NCI-H2081 (cell line): Measurements from ENCODE around the gene CCDC80.

Experiments used
- DNase-seq, 2 experiments: peaks; one replicate each; lab custom pipeline; 2025; lab: John Stamatoyannopoulos, UW

CCDC80 gene

DNA sequence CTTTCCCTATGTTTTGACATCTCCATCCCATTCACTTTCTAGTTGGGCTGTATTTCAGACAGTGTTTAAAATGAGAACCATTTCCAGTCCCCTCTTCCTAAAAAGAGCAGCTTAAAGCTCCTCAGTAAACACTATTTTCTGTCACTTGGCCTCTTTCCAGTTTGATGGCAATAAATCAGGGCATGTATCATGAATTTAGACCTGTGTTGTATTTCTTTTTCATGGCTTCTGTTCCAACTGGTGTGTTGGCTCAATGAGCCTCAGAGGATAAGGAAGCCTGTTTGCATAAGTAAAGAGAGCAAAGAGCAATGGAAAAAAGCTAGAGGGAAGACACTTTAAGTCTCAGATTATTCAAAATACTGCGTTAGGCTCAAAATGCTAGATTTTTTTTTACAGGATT lies 7.2 kb downstream of the CCDC80 start:
- peak; percentile 16 to 44 for DNase-seq

GRCh38 chr3:112633191-112633590 lies 7.8 kb downstream of the CCDC80 start:
- no peak for DNase-seq

GRCh38 chr3:112632596-112632995 lies 8.3 kb downstream of the CCDC80 start:
- no peak for DNase-seq

- DNase-seq = no peak
These were observed 9.7 kb downstream of the CCDC80 start for GRCh38 chr3:112631257-112631656.

DNA sequence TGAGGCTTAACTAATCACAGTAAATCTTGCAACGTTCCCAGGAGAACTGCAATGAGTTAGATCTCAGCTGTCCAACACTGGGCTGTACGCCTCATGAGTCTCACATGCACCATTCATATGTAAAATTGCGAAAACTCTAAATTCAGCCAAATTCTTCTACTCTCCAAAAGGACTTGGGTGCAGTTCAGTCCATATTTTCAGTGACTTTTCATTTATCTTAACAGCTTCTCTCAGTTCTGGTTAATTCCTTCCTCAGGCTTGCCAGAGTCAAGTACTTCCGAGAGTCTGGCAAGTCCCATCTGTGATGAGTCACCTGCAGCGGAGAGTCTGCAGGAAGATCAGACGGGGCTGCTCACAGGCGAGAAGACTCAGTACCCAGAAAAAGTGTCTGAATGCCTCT lies 11.5 kb downstream of the CCDC80 start:
- DNase-seq = no peak

DNA sequence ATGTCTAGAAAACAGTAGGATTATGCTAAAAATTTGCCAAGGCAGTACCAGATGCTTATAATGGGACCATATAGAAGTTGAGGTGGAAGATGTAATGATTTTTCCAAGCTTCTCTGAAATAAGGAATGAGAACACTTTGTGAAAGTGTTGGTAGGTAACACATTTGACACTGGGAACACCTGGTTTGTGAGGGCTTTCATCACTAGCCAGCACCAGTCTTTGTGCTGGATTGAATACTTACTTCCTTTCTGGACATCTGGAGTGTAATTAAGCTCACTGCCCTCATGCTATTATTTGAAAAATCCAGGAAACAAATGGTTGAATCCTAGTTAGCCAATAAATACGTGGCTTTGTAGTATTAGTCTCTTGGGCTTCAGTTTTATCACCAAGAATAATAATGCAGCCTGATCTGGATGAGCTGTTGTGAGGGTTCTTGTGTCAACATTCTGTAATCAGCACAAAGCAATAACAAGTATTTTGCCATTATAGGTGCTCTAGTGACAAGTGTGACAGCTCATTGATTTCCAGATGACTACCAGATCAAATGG lies 12.9 kb downstream of the CCDC80 start:
- peak; percentile 19 to 72 for DNase-seq

DNA sequence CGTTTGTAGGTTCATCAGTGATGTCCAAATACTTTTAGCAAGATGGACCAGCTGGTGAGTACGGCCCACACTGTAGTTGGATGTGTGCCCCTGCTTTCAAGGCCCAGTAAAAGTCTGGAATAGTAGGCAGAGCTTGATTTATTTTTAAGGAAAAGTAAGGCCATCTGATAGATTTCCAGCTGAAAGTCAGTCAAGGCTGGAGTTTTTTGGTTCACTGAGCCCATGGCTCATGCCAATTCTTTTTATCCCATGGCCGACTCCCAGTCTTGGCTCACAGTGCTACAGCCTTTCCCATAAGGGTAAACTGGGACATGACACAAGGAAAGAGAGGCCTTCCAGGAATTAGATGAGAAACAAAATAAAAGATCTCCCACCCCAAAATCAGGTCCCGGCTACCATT lies 13.5 kb downstream of the CCDC80 start:
- no peak for DNase-seq

- no peak for DNase-seq
These were observed 17.2 kb downstream of the CCDC80 start for GRCh38 chr3:112623717-112624116.

- no peak for DNase-seq
These were observed 17.7 kb downstream of the CCDC80 start for GRCh38 chr3:112623213-112623612.

- no peak for DNase-seq
These were observed 21.6 kb downstream of the CCDC80 start for GRCh38 chr3:112619295-112619694.

DNA sequence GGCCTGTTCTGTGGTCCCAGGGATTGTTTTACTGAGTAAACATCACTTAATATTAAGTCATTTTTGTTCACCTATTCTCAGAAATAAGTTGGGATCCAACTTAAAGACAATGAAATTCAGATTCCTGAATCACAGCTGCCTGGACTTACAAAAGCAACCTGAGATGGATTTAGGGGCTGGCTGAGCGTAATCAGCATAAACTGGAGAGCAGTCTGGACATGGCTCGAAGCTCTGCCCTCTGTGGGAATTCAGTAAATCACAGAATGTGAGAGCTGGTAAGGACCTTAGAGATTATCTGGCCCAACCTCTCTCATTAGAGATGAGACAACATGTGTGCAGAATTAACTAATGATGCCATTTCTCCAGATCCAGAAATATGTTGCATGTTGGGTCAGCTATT lies 23.7 kb downstream of the CCDC80 start:
- no peak for DNase-seq

GRCh38 chr3:112615989-112616731 lies 24.8 kb downstream of the CCDC80 start:
- DNase-seq = no peak

- DNase-seq = no peak
These were observed 29.0 kb downstream of the CCDC80 start for GRCh38 chr3:112611752-112612515.

- DNase-seq = no peak
These were observed 30.8 kb downstream of the CCDC80 start for GRCh38 chr3:112610121-112610520.

DNA sequence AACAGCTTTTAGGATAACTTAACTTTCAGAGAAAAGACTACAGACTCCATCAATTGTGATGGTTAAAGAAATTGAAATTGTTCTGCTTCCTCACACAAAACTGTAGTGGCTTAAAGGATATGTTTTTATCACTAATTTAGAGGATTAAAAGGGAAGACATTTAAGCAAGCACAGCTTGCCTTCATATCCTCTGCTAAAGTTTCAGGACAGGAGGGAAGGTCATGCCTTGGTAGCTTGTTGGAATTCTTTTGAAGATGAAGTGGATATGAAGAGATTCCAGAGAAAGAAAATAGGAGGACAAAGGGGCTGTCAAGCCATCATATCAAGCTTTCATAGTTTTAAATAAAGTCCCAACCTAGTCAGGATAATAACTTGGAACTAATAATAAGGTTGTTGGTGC lies 33.1 kb downstream of the CCDC80 start:
- no peak for DNase-seq

- no peak for DNase-seq
These were observed 34.8 kb downstream of the CCDC80 start for GRCh38 chr3:112606098-112606497.

GRCh38 chr3:112605285-112605684 lies 35.7 kb downstream of the CCDC80 start:
- DNase-seq = peak; percentile 14 to 39

DNA sequence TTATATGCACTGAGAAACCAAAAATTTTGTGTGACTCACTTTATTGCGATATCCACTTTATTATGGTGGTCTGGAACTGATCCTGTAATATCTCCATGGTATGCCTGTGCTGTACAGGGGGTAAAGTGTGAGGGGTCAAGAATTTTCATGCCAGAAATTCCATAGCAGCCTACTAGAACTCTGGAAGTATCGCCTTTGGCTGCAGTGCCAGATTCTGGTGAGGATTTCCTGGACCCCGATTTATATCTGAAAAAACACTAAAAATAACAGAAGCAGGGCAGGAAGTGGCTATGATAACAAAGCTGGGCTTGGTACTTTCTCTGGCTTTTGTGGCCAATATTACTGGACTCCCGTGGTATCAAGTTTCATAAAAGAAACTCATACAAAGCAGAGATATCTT lies 36.4 kb downstream of the CCDC80 start:
- DNase-seq = no peak

DNA sequence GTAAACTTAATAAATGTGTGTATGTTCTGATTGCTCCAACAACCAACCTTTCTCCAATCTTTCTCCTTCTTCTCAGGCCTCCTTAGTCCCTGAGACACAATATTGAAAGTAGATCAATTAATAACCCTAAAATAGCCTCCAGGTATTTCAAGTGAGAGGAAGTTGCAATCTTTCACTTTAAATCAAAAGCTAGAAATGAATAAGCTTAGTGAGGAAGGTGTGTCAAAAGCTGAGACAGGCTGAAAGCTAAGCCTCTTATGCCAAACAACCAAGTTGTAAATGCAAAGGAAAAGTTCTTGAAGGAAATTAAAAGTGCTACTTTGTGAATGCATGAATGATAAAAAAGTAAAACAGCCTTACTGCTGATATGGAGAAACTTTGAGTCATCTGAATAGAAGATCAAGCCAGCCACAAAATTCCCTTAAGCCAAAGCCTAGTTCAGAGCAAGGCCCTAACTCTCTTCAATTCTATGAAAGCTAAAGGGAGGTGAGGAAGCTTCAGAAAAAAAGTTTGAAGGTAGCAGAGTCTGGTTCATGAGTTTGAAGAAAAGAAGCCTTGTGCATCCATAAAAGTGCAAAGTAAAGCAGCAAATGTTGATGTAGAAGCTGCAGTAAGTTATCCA lies 38.6 kb downstream of the CCDC80 start:
- DNase-seq = no peak

DNA sequence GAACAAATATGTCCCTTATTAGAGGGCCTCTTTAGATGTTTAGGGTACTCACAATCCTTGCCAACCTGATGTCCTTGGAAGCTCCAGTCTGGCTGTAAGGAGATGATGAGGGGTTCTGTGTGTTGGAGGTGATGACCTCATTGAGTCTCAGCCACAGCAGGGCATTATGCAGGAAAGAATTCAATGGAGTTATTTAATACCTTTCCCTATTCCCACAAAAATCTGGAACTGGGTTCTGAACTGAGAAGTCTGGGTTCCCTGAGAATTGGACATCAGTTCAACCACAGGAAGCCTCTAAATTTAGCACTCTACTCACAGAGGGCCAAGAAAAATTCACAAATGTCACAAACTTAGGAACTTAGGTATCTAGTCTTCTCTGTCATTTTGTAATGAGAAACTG lies 42.2 kb downstream of the CCDC80 start:
- no peak for DNase-seq

DNA sequence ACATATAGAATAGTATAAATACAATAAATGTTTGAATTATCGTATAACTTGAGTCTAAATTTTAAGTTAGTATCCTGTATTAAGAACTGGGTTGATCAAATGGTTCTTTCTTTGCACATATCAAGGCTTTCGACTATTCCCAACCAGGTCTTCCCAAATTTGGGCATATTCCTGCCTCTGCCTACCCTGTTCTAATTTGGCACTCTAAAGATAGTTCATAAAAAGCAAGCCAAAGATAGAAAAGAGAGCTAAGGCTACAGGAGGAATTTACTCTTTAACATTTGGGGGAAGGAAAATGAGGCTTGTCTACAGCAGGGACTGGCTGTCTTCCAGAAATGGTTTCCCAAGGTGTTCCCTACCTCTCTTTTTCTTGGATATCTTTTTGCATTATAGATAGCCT lies 43.0 kb downstream of the CCDC80 start:
- no peak for DNase-seq

- no peak for DNase-seq
These were observed 46.1 kb downstream of the CCDC80 start for GRCh38 chr3:112594856-112595255.

DNA sequence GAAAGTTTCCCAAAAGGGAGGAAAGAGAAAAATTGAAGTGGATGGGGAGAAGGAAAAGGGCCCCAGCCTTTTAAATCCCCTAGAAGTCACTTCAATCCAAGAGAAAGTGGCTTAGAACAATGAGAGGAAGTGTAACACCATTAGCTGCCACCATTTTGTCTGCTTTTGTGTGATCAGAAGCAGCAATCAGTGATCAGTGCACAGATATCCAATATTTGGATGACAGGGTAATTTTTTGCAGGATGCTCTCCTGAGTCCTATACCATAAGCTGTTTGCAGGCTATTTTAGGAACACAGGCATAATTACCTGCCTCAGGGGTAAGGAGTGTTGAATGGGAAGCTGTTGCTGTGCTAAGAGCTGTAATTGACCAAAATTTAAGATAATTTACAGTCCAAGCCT lies 47.7 kb downstream of the CCDC80 start:
- peak in 1 of 2 experiments; percentile 4 for DNase-seq
